Endothelial cell of umbilical vein (primary cell): ENCODE measurements around the gene PPP4R1. TPM values are rescaled to one million over a fixed set of nuclear protein-coding genes. Genes with fewer than 3 reads are reported as not detected.
A peak's percentile ranks its signal among the peaks of the same experiment; 100 is the strongest.

ENCODE experiments used
- BruUV-seq: library from RNA; stranded (reverse); fragments of 400-500 nt; replicated peaks from 2 replicates; lab custom pipeline; 2021; lab: Mats Ljungman, UMichigan
- CTCF ChIA-PET: fragments of 300-600, 350-600 bp; sonication (Branson Sonifier 250); formaldehyde crosslinking; loops from one replicate; lab custom pipeline; 2021; ENCODE audit warnings: antibody characterized with exemption, inconsistent platforms; lab: Charles Lee
- POLR2A ChIA-PET: fragments of 300-600, 350-600 bp; sonication (Branson Sonifier 250); formaldehyde crosslinking; loops from one replicate; lab custom pipeline; 2021; ENCODE audit warnings: antibody characterized with exemption, inconsistent platforms; lab: Charles Lee
- DNase-seq: peaks from one replicate; pipeline ENCODE4 v3.0.0-alpha.2; 2011; ENCODE audit warnings: low read depth, low spot score
- FAIRE-seq: peaks from 2 replicates; lab custom pipeline; 2011; peaks lifted over from hg19 to GRCh38; lab: Jason Lieb, UNC
- H2AFZ ChIP-seq: 2 replicates; pipeline ENCODE4 v1.6.0; 2012; ENCODE audit warnings: low read depth, low read length, control low read depth, inconsistent platforms
- H3K27ac ChIP-seq: 2 replicates; pipeline ENCODE4 v1.5.1; 2011; ENCODE audit warnings: low read depth, mild to moderate bottlenecking, control low read depth, low read length, moderate library complexity; ENCODE audit not compliant: insufficient read depth
- H3K27me3 ChIP-seq, 2 experiments: 2 replicates each; pipeline versions ENCODE4 v1.6.0 to v1.6.1; 2011; ENCODE audit warnings: low read length in 2 of 2, mixed read lengths in 1 of 2; ENCODE audit not compliant: control insufficient read depth in 2 of 2, insufficient read depth in 2 of 2
- H3K36me3 ChIP-seq, 2 experiments: 2 replicates in 1 of 2; 3 replicates in 1 of 2; pipeline ENCODE4 v1.5.1; 2011; ENCODE audit warnings: low read length in 2 of 2, mild to moderate bottlenecking in 1 of 2, moderate library complexity in 1 of 2; ENCODE audit not compliant: control insufficient read depth in 2 of 2, insufficient read depth in 2 of 2; ENCODE audit errors: extremely low read depth in 1 of 2
- H3K4me1 ChIP-seq: 3 replicates; pipeline ENCODE4 v1.5.1; 2011; ENCODE audit warnings: mild to moderate bottlenecking, low read length; ENCODE audit not compliant: control insufficient read depth, insufficient read depth; ENCODE audit errors: extremely low read depth
- H3K4me2 ChIP-seq: 2 replicates; pipeline ENCODE4 v1.6.1; 2011; ENCODE audit warnings: low read length, control low read depth, mixed read lengths; ENCODE audit not compliant: insufficient read depth
- H3K4me3 ChIP-seq, 3 experiments: fragments of 200-600 bp in 1 of 3; sonication (generic), shearing (Covaris generic) in 1 of 3; replicated peaks in 1 of 3; 2 replicates each; pipeline ENCODE4 v1.5.1; 2011 to 2016; ENCODE audit warnings: control low read depth in 3 of 3, low read length in 3 of 3, mild to moderate bottlenecking in 2 of 3, inconsistent platforms in 1 of 3, low read depth in 1 of 3, moderate library complexity in 1 of 3; ENCODE audit not compliant: insufficient read depth in 1 of 3
- H3K79me2 ChIP-seq: 2 replicates; pipeline ENCODE4 v1.6.0; 2012; ENCODE audit warnings: low read length, inconsistent platforms; ENCODE audit not compliant: control insufficient read depth, insufficient read depth
- H3K9ac ChIP-seq: replicated peaks from 2 replicates; pipeline ENCODE3; 2011; ENCODE audit warnings: low read length, control low read depth; ENCODE audit not compliant: insufficient read depth; ENCODE audit errors: extremely low read depth
- H3K9me1 ChIP-seq: replicated peaks from 3 replicates; pipeline ENCODE4 v1.6.0; 2011; ENCODE audit warnings: mild to moderate bottlenecking, low read length; ENCODE audit not compliant: control insufficient read depth, insufficient read depth; ENCODE audit errors: extremely low read depth
- H3K9me3 ChIP-seq: replicated peaks from 2 replicates; pipeline ENCODE4 v1.5.1; 2012; ENCODE audit warnings: low read length, inconsistent platforms; ENCODE audit not compliant: control insufficient read depth, insufficient read depth
- H4K20me1 ChIP-seq: replicated peaks from 2 replicates; pipeline ENCODE3; 2011; ENCODE audit warnings: mild to moderate bottlenecking, low read length; ENCODE audit not compliant: control insufficient read depth, insufficient read depth; ENCODE audit errors: extremely low read depth
- CTCF ChIP-seq, 2 donors: IDR thresholded peaks; 1 replicate in 1 of 2; 2 replicates in 1 of 2; pipeline ENCODE4 v1.5.1; 2011; ENCODE audit warnings: low read length in 2 of 2, mild to moderate bottlenecking in 2 of 2, moderate library complexity in 2 of 2, control low read depth in 1 of 2, inconsistent platforms in 1 of 2, low read depth in 1 of 2; ENCODE audit not compliant: insufficient read depth in 1 of 2; ENCODE audit errors: extremely low read depth in 1 of 2
- EZH2 ChIP-seq: IDR thresholded peaks from 2 replicates; pipeline ENCODE4 v1.6.1; 2012; ENCODE audit warnings: borderline replicate concordance, low read depth, mild to moderate bottlenecking, moderate library complexity, low read length, inconsistent platforms; ENCODE audit not compliant: severe bottlenecking
- FOS ChIP-seq: IDR thresholded peaks from 2 replicates; pipeline ENCODE4 v1.6.1; 2011; ENCODE audit warnings: mild to moderate bottlenecking, low read length, moderate library complexity, borderline replicate concordance; ENCODE audit not compliant: insufficient read depth
- GATA2 ChIP-seq: IDR thresholded peaks from 2 replicates; pipeline ENCODE4 v1.7.0; 2011; ENCODE audit warnings: low read depth, mild to moderate bottlenecking, moderate library complexity, mixed read lengths, low read length; ENCODE audit not compliant: insufficient read length, insufficient read depth
- JUN ChIP-seq: IDR thresholded peaks from 2 replicates; pipeline ENCODE4 v1.6.1; 2011; ENCODE audit warnings: borderline replicate concordance, low read depth; ENCODE audit not compliant: insufficient read length, insufficient read depth
- MAX ChIP-seq: IDR thresholded peaks from 2 replicates; pipeline ENCODE4 v1.6.1; 2011; ENCODE audit not compliant: insufficient read depth, insufficient read length
- MYC ChIP-seq: IDR thresholded peaks from one replicate; pipeline ENCODE4 v1.6.1; 2011; ENCODE audit warnings: mild to moderate bottlenecking, low read depth, low read length
- POLR2A ChIP-seq: IDR thresholded peaks from 2 replicates; pipeline ENCODE4 v1.6.1; 2012; ENCODE audit warnings: low read depth, mild to moderate bottlenecking, control low read depth, low read length
- POLR2AphosphoS5 ChIP-seq: IDR thresholded peaks from 2 replicates; pipeline ENCODE4 v1.6.1; 2012; ENCODE audit warnings: low read depth, mild to moderate bottlenecking, control low read depth, low read length, moderate library complexity; ENCODE audit not compliant: insufficient read depth
- dilution Hi-C: fragments of 300-500 bp; cut with MboI; formaldehyde crosslinking; loops from one replicate; pipeline ENCODE4 v1.15.0; 2019; ENCODE audit warnings: low sequenced_read_pairs; ENCODE audit not compliant: extremely low pct_ligation_motif_present
- intact Hi-C: fragments of 100-400 bp; cut with micrococcal nuclease; formaldehyde crosslinking; loops from one replicate; pipeline ENCODE4 v1.10.0; 2022
- polyA plus RNA-seq, 4 experiments: library from polyadenylated mRNA; depleted of rRNA in 3 of 4; stranded (reverse) in 3 of 4; unstranded in 1 of 4; fragments of >200 nt; gene quantifications; 2 replicates each; pipeline versions ENCODE4 v1.2.1 to v1.2.3, GENCODE V29; 2011 to 2012; ENCODE audit warnings: missing spikeins in 1 of 4
- total RNA-seq: library from RNA; stranded (reverse); gene quantifications from 2 replicates; pipeline ENCODE4 v1.2.3, GENCODE V29; 2021

Gene PPP4R1
- total and polyA plus RNA-seq, 2 donors (not counting 3 experiments of a cell fraction or from before 2014, with no cell fraction given) = 138 to 152 TPM

DNA sequence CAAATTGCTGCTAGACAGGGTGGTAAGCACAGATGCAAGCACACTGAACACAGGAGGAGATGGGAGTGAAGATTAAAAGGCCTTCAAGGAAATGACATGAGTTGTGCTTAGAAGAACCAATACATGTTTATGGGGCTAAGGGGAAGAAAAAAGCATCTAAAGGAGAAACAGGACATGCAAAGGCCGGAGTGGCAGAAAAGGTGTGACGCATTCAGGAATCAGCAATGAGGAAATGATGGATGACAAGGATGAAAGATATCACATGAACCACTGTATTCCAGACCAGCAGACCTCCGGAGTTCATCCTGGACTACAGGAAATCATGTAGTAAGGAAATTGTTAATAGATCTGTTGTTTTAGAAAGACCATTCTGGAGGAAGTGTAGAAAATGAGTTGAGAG lies 42.8 kb downstream of the PPP4R1 start:
- Histone ChIP-seq H2AFZ (no peak overlapping the region), H3K4me2 (peak overlapping the region; percentile 74), H4K20me1 (peaks cover 3% of the 10 kb centered on the region), H3K36me3 (peaks cover 11 to 16% of the 10 kb centered on the region in 2 experiments), H3K9me3 (no peaks in the 10 kb centered on the region), H3K27me3 (no peaks in the 10 kb centered on the region), H3K4me1 (peaks cover 28% of the 10 kb centered on the region), H3K9ac (peak overlapping the region; percentile 29), H3K9me1 (no peaks in the 10 kb centered on the region), H3K4me3 (no peak overlapping the region), H3K27ac (peak overlapping the region; percentile 33), H3K79me2 (peaks cover 28% of the 10 kb centered on the region)
- POLR2A ChIA-PET = no interaction called here
- peak; percentile 70 for TF ChIP-seq POLR2AphosphoS5
- no peak for TF ChIP-seq EZH2
- TF ChIP-seq POLR2A = no peak
- TF ChIP-seq MAX = no peak
- no peak for TF ChIP-seq MYC
- peak; percentile 60 for TF ChIP-seq JUN
- TF ChIP-seq CTCF (IDR thresholded peaks at IDR 0.05; ENCODE audit: extremely low read depth in 1 of 2, insufficient read depth in 1 of 2, low read depth in 1 of 2, low read length in 2 of 2) = no peak
- TF ChIP-seq FOS = peak; percentile 87
- peak; percentile 92 for TF ChIP-seq GATA2
- intact Hi-C loops = no loop called here
- FAIRE-seq (peak; percentile 85), DNase-seq (peak; percentile 86)
- CTCF ChIA-PET = interaction anchor here (1.0 kb wide), 1 partner anchor 14 kb away, joined by 4 read pairs; no protein-coding TSS in a partner anchor
- no TSS peak for BruUV-seq
- dilution Hi-C loops = no loop called here
